Suppressor macrophage treated with lipopolysaccharide for 1 hour (primary cell): ENCODE results near the gene ASPSCR1.

Source experiments
- DNase-seq, 3 donors: peaks; one replicate each; pipeline ENCODE4 v3.0.0-alpha.2; 2020 to 2022

ASPSCR1 gene

GRCh38 chr17:81999976-82000802 lies 22.8 kb downstream of the ASPSCR1 start:
- DNase-seq: no peak

GRCh38 chr17:82000803-82001570 lies 23.6 kb downstream of the ASPSCR1 start:
- no peak for DNase-seq

GRCh38 chr17:82001571-82002056 lies 24.2 kb downstream of the ASPSCR1 start:
- DNase-seq: no peak

- no peak for DNase-seq
These were observed 26.3 kb downstream of the ASPSCR1 start for GRCh38 chr17:82003411-82004381.

- DNase-seq: no peak
These were observed 27.4 kb downstream of the ASPSCR1 start for GRCh38 chr17:82004517-82005455.

- no peak for DNase-seq
These were observed 28.4 kb downstream of the ASPSCR1 start for GRCh38 chr17:82005701-82006348.

- no peak for DNase-seq
These were observed 29.2 kb downstream of the ASPSCR1 start for GRCh38 chr17:82006468-82007227.

GRCh38 chr17:82007228-82007494 lies 29.7 kb downstream of the ASPSCR1 start:
- no peak for DNase-seq

- DNase-seq: no peak
These were observed 30.2 kb downstream of the ASPSCR1 start for GRCh38 chr17:82007495-82008257.

GRCh38 chr17:82008258-82008940 lies 31.0 kb downstream of the ASPSCR1 start:
- DNase-seq: no peak

- DNase-seq: no peak
These were observed 31.5 kb downstream of the ASPSCR1 start for GRCh38 chr17:82008941-82009405.

- DNase-seq: no peak
These were observed 32.0 kb downstream of the ASPSCR1 start for GRCh38 chr17:82009413-82009812.

GRCh38 chr17:82010575-82011525 lies 33.4 kb downstream of the ASPSCR1 start:
- DNase-seq: no peak

GRCh38 chr17:82011617-82012187 lies 34.3 kb downstream of the ASPSCR1 start:
- no peak for DNase-seq

GRCh38 chr17:82012261-82012639 lies 34.8 kb downstream of the ASPSCR1 start:
- no peak for DNase-seq

GRCh38 chr17:82012640-82013295 lies 35.3 kb downstream of the ASPSCR1 start:
- no peak for DNase-seq

GRCh38 chr17:82013341-82013740 lies 35.9 kb downstream of the ASPSCR1 start:
- no peak for DNase-seq
